ENCODE measurements around the gene AURKAIP1.

The AURKAIP1 gene

DNA sequence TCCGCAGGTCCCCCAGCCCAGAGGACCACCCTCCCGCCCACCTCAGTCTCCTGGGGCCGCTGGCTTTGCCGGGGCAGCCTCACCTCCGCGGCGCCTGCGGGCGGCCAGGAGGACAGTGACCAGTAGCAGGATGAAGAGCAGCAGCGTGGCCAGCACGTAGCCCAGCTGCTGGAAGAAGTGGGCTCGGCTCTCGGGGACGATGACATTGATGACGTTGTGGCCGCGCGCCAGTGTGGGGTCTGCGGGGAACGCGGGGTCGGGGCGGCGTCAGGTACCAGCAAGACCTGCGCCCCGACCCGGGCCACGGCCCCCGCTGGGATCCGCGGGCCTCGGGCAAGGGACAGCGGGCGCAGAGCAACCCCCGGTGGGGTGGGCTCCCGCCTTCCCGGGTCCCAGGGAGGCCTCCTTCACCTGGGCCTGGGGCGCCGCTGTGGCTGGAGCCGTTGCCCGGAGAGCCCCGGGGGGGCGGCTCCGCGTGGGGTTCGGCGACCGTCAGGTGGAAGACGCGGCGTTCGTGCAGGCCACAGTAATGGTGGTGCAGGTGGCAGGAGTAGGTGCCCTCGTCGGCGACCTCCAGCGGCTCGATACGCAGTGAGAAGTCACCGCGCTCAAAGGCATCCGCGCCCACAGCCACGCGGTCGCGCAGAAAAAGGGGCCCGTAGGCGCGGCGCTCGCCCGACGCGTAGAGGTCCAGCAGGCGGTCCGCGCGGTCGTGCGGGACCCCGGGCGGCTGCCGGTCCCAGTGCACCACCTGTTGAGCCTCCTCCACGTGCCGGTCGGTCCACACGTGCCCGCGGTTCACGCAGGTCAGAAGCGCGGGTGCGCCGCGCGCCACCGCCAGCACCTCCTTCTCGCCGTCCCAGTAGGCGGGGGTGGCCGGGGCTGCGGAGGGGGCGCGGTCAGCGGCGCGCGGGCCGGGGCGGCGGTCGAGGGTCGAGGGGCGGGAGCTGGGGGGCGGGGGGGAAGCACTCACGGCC, 20.4 kb downstream of the AURKAIP1 start:
- DNase-seq (ENCODE audit: low read depth): no peak
- H3K4me3 ChIP-seq (ENCODE audit: control insufficient read depth, low read depth, low read length): peak overlapping the region; percentile 95
- no peak for TF ChIP-seq CTCF (IDR thresholded peaks at IDR 0.05; ENCODE audit: control insufficient read depth, insufficient read depth, low read depth, low read length, missing control alignments)

GRCh38 chr1:1353389-1354151, 21.4 kb downstream of the AURKAIP1 start:
- no peak for TF ChIP-seq CTCF (IDR thresholded peaks at IDR 0.05; ENCODE audit: control insufficient read depth, insufficient read depth, low read depth, low read length, missing control alignments)
- H3K4me3 ChIP-seq (ENCODE audit: control insufficient read depth, low read depth, low read length): no peak overlapping the region
- no peak for DNase-seq (ENCODE audit: low read depth)

- DNase-seq (ENCODE audit: low read depth): no peak
- no peak for TF ChIP-seq CTCF (IDR thresholded peaks at IDR 0.05; ENCODE audit: control insufficient read depth, insufficient read depth, low read depth, low read length, missing control alignments)
- no peak overlapping the region; the same call in 1 of the 2 replicates for H3K4me3 ChIP-seq (ENCODE audit: control insufficient read depth, low read depth, low read length)
Observed at GRCh38 chr1:1352786-1353388, 22.1 kb downstream of the AURKAIP1 start.

GRCh38 chr1:1351511-1352427, 23.2 kb downstream of the AURKAIP1 start:
- DNase-seq (ENCODE audit: low read depth): no peak
- peak overlapping the region; percentile 10 for H3K4me3 ChIP-seq (ENCODE audit: control insufficient read depth, low read depth, low read length)
- TF ChIP-seq CTCF (IDR thresholded peaks at IDR 0.05; ENCODE audit: control insufficient read depth, insufficient read depth, low read depth, low read length, missing control alignments): no peak

DNA sequence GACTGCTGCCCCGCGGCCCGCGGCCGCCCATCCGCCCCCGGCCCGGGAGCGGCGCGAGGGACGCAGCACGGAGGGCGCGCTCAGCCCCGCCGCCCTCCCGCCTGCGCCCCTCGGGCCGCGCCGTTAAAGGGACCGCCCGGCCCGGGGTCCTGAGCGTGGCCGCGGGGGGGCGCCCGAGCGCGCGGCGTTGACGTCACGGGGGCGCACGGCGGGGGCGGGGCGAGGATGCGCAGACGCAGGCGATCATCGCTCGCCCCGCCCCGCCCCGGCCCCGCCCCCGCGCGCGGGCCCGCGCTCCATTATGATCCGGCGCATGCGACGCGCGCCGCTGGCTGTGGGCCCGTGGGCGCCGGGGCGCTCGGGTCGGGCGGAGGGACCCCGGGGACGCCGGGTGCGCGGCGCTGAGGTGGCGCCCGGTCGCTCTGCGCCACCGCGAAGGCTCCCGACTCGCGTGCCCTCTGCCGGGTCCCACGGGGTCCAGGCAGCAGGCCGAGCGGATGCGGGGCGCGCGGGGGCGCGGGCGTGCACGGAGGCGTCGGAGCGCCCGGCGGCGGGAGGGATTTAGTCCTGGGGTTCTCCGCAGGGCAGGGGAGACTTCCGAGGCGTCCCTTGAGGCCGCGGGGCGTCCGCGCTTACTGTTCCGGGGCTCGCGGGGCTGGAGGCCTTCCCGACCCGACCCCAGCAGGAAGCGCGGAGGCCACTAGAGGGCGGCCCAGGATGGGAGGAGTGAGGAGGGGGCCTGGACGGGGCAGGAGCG, 25.6 kb downstream of the AURKAIP1 start, which contains the start of gene DVL1:
Gene DVL1, minus strand, starts transcription at position 163 of the 757 bp plus-strand sequence. CDS start 353 bp downstream, outside the sequence.
- peak within 1 kb of the TSS; percentile 84 for H3K4me3 ChIP-seq (ENCODE audit: control insufficient read depth, low read depth, low read length)
- TF ChIP-seq CTCF (IDR thresholded peaks at IDR 0.05; ENCODE audit: control insufficient read depth, insufficient read depth, low read depth, low read length, missing control alignments): peak; percentile 50
- DNase-seq (ENCODE audit: low read depth): no peak

All from AG09309 (cell line).